Central memory CD4-positive, alpha-beta T cell (primary cell): ENCODE data around the gene MORF4L1.
"Not testable (repeated sequence)": the region's sequence is repeated elsewhere in the genome, so short reads cannot be mapped to it uniquely, and the experiment has no call there.

ENCODE experiments used
- DNase-seq: peaks from one replicate; pipeline ENCODE4 v3.0.0; 2022

Gene MORF4L1

GRCh38 chr15:78859971-78860719, 12.5 kb upstream of the MORF4L1 start:
- peak; percentile 69 for DNase-seq

DNA sequence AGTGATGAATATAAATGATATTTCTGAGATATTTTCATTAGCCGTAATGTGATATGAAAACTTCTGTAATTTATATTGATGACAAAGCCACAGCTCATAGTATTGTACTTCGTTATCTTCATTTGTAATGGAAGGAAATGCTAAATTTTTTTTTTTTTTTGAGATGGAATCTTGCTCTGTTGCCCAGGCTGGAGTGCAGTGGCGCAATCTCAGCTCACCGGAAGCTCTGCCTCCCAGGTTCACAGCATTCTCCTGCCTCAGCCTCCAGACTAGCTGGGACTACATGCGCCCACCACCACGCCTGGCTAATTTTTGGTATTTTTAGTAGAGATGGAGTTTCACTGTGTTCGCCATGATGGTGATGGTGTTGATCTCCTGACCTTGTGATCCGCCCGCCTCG, 7.1 kb upstream of the MORF4L1 start:
- not testable (repeated sequence) for DNase-seq

- DNase-seq, result not testable (repeated sequence)
Measured at GRCh38 chr15:78866031-78866430, 6.7 kb upstream of the MORF4L1 start.

GRCh38 chr15:78866803-78867202, 5.9 kb upstream of the MORF4L1 start:
- DNase-seq, result no peak

GRCh38 chr15:78868366-78868765, 4.3 kb upstream of the MORF4L1 start:
- DNase-seq, result no peak

DNA sequence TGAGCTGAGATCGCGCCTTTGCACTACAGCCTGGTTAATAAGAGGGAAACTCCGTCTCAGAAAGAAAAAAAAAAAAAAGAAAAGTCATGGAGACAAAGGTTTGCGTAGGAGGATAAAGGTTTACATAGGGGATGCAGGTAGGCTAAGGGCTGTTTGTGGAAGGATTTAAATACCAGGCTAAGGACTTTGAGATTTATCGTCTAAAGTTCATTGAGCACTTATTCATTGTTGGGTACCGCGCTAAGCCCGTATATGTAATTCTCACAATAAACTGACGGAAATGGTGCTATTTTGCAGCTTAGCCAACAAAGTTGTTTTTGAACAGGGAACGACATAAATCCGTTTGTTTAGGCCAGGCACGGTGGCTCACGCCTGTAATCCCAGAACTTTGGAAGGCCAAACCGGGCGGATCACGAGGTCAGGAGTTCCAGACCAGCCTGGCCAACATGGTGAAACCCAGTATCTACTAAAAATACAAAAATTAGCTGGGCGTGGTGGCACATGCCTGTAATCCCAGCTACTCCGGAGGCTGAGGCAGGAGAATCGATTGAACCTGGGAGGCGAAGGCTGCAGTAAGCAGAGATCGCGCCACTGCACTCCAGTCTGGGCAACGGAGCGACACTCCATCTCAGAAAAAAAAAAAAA, 1.1 kb upstream of the MORF4L1 start:
- not testable (repeated sequence) for DNase-seq

- DNase-seq, result peak; percentile 91
Measured at GRCh38 chr15:78872972-78873792, 492 bp downstream of the MORF4L1 start.

DNA sequence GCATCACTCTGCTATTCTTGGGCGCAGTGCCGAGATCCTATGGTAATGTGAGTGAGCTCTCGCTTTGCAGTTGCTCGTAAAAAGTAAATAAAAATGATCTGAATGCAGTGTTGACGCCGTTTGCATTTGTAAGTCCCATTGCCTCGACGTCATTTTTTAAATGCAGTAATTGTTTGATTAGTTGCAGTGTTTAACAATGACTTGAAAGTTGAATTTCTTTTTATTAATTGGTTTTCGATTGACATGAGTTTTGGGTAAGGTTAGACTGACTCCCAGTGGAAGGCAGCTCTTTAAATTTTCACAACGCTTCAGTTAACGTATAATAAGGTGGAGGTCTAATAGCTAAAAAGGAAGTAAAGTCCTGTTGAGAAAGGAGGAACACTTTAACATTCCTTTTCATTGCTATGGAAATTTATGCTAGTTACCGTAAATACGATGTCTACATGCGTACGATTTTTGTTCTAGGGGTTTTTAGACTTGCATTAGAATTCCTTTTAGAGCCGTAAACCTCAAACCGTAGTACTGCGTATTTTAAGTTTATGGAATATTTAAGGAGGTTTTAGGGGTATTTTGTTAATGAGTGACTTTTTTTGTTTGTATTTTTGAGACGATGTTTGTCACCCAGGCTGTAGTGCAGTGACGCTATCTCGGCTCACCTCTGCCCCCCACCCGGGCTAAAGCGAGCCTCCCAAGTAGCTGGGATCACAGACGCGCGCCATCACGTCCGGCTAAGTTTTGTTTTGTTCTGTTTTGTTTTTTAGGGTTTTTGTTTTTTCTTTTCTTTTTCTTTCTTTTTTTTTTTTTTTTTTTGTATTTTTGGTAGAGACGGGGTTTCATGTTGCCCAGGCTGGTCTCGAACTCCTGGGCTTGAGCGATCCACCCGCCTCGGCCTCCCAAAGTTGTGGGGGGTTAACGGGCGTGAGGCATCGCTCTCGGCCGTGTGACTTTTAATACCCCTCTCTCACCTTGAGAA, 1.4 kb downstream of the MORF4L1 start:
- DNase-seq, result peak; percentile 53

GRCh38 chr15:78875107-78875914, 2.6 kb downstream of the MORF4L1 start:
- DNase-seq, result no peak

DNA sequence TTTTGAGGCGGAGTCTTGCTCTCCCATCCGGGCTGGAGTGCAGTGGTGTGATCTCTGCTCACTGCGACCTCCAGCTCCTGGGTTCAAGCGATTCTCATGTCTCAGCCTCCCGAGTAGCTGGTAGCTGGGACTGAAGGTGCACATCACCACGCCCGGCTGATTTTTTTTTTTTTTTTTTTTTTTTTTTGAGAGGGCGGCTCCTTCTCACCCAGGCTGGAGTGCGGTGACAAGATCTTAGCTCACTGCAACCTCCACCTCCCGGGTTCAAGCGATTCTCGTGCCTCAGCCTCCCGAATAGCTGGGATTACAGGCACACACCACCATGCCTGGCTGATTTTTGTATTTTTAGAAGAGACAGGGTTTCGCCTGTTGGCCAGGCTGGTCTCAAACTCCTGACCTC, 4.3 kb downstream of the MORF4L1 start:
- not testable (repeated sequence) for DNase-seq

DNA sequence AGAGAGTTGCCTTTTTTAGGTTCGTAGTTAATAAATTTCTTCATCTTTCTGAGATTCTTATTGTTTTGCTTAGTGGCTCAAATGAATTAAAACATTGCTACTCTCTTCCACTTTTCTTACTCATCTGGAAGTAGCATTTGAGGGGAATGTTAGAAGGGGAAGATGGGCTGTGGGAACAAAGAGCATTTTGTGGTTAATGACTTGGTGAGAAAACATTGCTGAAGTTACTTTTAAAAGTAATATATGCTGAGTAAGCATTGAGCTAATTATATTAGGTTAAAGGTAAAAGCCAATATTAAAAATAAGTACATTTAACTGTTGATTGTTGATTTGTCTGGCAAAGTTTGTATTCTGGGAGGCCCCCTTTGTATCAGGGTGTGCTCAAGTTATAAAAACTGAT, 5.7 kb downstream of the MORF4L1 start:
- DNase-seq, result no peak

GRCh38 chr15:78879517-78880241, 7.0 kb downstream of the MORF4L1 start:
- DNase-seq, result no peak

DNA sequence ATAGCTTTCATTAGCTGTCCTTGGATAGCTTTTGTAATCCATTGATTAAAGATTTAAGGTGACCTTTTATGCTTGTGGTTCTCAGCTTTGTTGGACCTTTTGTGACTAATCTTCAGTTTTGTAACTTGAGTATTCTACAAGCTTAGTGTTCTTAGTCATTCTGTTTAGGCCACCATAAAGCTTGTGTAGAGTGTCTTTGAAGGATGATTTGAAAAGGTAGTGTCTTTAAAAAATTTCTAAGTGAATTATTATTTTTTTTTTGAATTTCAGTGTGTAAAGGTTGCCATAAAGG, 7.5 kb downstream of the MORF4L1 start:
- no peak for DNase-seq

GRCh38 chr15:78880813-78881212, 8.1 kb downstream of the MORF4L1 start:
- no peak for DNase-seq

- no peak for DNase-seq
Measured at GRCh38 chr15:78881681-78882080, 9.0 kb downstream of the MORF4L1 start.

GRCh38 chr15:78889000-78889399, 16.3 kb downstream of the MORF4L1 start:
- DNase-seq, result no peak

DNA sequence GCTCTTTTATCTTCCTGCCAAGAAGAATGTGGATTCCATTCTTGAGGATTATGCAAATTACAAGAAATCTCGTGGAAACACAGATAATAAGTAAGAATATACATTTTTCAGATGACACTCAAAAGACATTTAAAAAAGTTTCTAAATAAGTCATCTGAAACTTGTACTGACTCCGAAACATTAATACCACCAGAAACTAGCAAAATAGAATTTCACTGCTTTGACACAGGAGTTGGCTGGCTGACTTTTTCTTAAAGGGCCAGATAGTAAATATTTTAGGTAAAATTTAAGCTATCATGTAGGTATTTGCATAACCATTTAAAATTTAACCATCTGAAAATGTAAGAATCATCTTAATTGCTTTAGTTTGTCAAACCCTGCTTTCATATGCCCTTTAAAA, 20.8 kb downstream of the MORF4L1 start:
- DNase-seq, result no peak

GRCh38 chr15:78895471-78895870, 22.8 kb downstream of the MORF4L1 start:
- no peak for DNase-seq

- no peak for DNase-seq
Measured at GRCh38 chr15:78898540-78898939, 25.9 kb downstream of the MORF4L1 start.

- not testable (repeated sequence) for DNase-seq
Measured at GRCh38 chr15:78900819-78901533, 28.3 kb downstream of the MORF4L1 start.
